Measurements from ENCODE around the gene NKTR.
"Not testable (repeated sequence)": the region's sequence is repeated elsewhere in the genome, so short reads cannot be mapped to it uniquely, and the experiment has no call there.

Gene NKTR

DNA sequence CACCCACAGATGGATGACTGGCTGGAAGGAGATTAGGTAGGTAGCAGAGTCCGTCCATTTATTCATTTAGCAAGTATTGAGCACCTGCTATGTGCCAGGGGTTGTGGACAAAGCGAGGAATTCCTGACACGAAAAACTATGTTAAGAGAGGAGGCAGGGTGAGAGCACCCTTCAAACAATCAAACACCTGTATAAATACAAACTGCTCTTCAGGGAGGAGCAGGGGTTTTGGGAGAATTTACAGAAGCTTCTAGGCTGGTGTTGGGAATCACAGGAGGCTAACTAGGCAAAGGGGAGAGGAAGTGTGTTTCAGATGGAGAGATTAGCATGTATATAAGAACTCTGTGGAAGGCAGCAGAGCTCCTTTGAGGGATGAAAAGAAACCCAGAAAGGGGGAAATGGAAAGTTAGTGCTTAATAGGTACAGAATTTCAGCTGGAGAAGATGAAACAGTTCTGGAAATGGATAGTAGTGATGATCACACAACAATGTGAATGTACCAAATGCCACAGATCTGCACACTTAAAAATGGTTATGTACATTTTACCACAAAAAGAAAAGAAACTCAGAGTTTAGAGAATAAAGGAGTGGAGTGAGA, 17.9 kb upstream of the NKTR start:
- Mint-ChIP-seq H3K36me3 (ENCODE audit: low read depth) (peaks cover 21% of the 10 kb centered on the region), H3K4me1 (ENCODE audit: low read depth) (peaks cover 39% of the 10 kb centered on the region), H3K27ac (peak overlapping the region; percentile 88), H3K9me3 (no peaks in the 10 kb centered on the region), H3K27me3 (ENCODE audit: low read depth) (no peaks in the 10 kb centered on the region), H3K4me3 (peak overlapping the region; percentile 88)

DNA sequence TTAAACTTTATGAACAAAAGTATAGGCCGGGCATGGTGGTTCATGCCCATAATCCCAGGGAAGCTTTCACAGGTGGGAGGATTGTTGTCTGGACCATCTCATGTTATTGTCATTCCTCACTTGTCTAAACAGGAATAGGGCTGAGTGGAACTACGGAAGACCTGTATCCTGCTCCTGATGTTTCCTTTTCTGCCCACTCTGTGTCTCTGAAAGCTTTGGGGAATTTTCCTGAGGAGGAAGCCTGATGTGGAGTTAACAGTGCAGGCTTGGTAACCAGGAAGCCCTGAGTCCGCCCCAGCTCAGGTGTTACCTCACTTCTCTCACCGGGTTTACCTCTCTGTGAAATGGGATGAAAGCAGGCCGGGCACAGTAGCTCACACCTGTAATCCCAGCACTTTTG, 11.9 kb upstream of the NKTR start:
- H3K9me3 Mint-ChIP-seq, result no peaks in the 10 kb centered on the region
- peaks cover 19% of the 10 kb centered on the region for H3K36me3 Mint-ChIP-seq (ENCODE audit: low read depth)
- no peak overlapping the region for H3K4me3 Mint-ChIP-seq
- H3K27ac Mint-ChIP-seq, result no peak overlapping the region
- H3K27me3 Mint-ChIP-seq (ENCODE audit: low read depth), result no peaks in the 10 kb centered on the region
- H3K4me1 Mint-ChIP-seq (ENCODE audit: low read depth), result peaks cover 34% of the 10 kb centered on the region

DNA sequence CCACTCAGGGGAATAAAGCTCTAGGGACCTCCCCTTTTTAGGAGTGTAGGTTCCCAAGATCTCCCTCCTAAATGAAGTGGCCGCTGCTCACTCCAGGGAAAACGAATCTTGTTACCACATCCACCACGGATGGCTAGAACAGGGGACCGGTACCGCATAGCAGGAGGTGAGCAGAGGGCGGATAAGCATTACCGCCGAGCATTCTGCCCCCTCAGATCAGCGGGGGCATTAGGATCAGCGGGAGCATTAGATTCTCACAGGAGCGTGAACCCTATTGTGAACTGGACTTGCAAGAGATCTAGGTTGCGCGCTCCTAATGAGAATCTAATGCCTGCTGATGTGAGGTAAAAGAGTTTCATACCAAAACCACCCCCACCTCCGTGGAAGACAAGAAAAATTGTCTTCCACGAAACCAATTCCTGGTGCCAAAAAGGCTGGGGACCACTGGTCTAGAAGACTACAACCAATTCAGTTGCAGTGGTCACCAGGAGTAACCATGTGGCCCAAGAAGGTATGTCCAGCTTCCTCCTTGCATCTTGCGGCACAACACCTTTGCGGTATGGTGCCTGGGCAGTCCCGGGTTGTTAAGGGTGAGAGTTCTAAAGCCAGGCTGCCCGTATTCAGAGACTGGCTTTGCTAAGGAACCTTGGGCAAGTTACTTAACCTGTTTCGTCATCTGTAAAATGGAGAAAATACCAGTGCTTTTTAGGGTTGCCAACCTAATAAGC, 10.9 kb upstream of the NKTR start:
- Mint-ChIP-seq H3K27ac (peak overlapping the region; percentile 100), H3K36me3 (ENCODE audit: low read depth) (peaks cover 27% of the 10 kb centered on the region), H3K4me1 (ENCODE audit: low read depth) (peaks cover 39% of the 10 kb centered on the region), H3K27me3 (ENCODE audit: low read depth) (no peaks in the 10 kb centered on the region), H3K9me3 (no peaks in the 10 kb centered on the region), H3K4me3 (peak overlapping the region; percentile 99)

DNA sequence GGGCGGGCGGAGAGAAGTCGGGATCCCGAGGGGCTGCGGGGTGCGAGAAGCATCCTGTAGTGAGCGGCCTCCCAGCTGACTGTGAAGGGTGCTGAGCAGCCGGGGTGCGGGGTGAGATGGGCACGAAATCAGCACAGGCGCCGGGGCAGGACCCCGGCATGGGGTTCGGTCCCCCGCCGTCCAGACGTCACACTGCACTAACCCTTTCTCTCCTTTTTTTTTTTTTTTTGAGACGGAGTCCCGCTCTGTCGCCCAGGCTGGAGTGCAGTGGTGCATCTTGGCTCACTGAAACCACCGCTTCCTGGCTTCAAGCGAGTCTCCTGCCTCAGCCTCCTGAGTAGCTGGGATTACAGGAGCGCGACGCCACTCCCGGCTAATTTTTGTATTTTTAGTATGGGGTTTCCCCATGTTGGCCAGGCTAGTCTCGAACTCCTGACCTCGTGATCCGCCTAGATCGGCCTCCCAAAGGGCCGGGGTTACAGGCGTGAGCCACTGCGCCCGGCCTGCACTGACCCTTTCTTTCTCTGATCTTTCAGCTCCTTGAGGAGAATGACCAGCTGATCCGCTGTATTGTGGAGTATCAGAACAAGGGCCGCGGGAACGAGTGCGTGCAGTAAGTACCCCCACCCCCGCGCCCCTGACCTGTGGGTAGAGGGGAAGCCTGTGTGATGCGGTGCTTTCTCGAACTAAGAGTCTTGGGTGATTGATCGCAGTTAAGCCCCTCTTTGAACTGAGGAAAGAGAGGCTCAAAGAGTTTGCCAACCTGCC, 9.3 kb upstream of the NKTR start:
- Mint-ChIP-seq H3K4me3 (peak overlapping the region; percentile 99), H3K9me3 (no peaks in the 10 kb centered on the region), H3K27ac (peak overlapping the region; percentile 100), H3K36me3 (ENCODE audit: low read depth) (peaks cover 26% of the 10 kb centered on the region), H3K27me3 (ENCODE audit: low read depth) (no peaks in the 10 kb centered on the region), H3K4me1 (ENCODE audit: low read depth) (peaks cover 31% of the 10 kb centered on the region)

DNA sequence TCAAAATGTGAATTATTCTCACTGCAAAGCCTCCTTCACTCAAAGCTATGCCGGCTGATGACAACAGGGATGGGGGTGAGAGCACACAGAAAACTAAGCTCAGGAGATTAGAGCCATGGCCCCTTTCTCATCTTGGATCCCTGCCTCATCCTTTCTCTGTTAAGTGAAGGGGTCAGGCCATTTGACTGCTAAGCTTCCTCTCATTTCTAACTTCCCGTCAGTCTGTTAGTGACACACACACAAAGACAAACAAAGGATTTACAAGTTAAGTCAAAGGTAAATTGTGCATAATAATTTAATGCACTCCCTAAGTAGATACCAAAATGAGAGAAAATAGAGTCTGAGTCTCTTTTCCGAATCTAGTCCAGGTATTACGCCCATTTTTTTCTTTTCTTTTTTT, 8.7 kb upstream of the NKTR start:
- peak overlapping the region; percentile 77 for H3K27ac Mint-ChIP-seq
- H3K27me3 Mint-ChIP-seq (ENCODE audit: low read depth), result no peaks in the 10 kb centered on the region
- no peaks in the 10 kb centered on the region for H3K9me3 Mint-ChIP-seq
- peaks cover 25% of the 10 kb centered on the region for H3K36me3 Mint-ChIP-seq (ENCODE audit: low read depth)
- H3K4me1 Mint-ChIP-seq (ENCODE audit: low read depth), result peaks cover 30% of the 10 kb centered on the region
- peak overlapping the region; percentile 99 for H3K4me3 Mint-ChIP-seq

DNA sequence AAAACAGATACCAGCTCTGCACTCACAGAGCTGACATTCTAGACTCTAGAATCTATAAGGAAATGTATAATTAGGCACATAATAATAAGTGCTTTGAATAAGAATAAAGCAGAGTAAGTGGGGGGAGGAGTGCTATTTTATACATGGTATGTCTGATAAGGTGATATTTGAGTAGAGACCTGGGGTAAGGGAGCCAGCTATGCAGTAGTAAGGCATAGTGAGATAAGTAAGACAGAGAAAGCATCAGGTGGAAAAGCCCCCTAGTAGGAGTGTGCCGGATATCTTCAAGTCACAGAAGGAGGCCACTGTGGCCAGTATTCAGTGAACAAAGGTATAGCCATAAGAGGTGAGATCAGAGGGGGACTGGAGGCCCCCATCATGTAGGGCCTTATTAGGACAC, 6.9 kb upstream of the NKTR start:
- Mint-ChIP-seq H3K9me3 (no peaks in the 10 kb centered on the region), H3K4me1 (ENCODE audit: low read depth) (peaks cover 30% of the 10 kb centered on the region), H3K27me3 (ENCODE audit: low read depth) (no peaks in the 10 kb centered on the region), H3K4me3 (no peak overlapping the region), H3K27ac (no peak overlapping the region), H3K36me3 (ENCODE audit: low read depth) (peaks cover 30% of the 10 kb centered on the region)

DNA sequence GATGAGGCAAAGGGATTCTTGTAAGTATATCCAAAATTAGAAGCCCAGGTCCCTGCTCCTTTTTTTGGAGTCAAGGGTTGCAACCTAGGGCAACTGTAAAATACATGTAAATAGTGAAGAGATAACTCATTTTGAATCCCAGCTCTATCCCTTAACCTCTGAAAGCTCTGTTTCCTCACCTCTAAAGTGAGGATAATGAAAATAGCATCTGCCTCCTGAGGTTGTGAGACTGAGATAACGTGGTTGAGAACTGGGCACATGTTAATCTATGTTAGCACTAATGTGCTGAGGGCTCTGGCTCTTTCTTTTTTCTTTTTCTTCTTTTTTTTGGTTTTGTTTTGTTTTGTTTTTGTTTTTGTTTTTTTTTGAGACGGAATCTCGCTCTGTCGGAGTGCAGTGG, 4.8 kb upstream of the NKTR start:
- Mint-ChIP-seq H3K27me3 (ENCODE audit: low read depth) (no peaks in the 10 kb centered on the region), H3K4me3 (no peak overlapping the region), H3K4me1 (ENCODE audit: low read depth) (peaks cover 29% of the 10 kb centered on the region), H3K27ac (no peak overlapping the region), H3K36me3 (ENCODE audit: low read depth) (peaks cover 30% of the 10 kb centered on the region), H3K9me3 (no peaks in the 10 kb centered on the region)

DNA sequence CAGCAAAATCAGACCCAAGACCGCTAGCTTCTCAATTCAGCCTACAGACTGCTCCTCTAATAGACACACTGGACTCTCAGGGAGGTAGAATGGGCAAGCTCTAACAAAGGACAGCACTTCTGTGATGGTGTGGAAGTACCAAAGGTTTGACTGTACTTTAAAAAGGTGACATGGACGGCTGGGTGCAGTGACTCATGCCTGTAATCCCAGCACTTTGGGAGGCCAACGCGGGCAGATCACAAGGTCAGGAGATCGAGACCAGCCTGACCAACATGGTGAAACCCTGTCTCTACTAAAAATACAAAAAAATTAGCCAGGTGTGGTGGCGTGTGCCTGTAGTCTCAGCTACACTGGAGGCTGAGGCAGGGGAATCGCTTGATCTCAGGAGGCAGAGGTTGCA, 3.4 kb upstream of the NKTR start:
- H3K4me1 Mint-ChIP-seq (ENCODE audit: low read depth), result peaks cover 29% of the 10 kb centered on the region
- H3K27ac Mint-ChIP-seq; H3K27me3 Mint-ChIP-seq (ENCODE audit: low read depth); H3K4me3 Mint-ChIP-seq; H3K9me3 Mint-ChIP-seq: not testable (repeated sequence)
- H3K36me3 Mint-ChIP-seq (ENCODE audit: low read depth), result peaks cover 26% of the 10 kb centered on the region

DNA sequence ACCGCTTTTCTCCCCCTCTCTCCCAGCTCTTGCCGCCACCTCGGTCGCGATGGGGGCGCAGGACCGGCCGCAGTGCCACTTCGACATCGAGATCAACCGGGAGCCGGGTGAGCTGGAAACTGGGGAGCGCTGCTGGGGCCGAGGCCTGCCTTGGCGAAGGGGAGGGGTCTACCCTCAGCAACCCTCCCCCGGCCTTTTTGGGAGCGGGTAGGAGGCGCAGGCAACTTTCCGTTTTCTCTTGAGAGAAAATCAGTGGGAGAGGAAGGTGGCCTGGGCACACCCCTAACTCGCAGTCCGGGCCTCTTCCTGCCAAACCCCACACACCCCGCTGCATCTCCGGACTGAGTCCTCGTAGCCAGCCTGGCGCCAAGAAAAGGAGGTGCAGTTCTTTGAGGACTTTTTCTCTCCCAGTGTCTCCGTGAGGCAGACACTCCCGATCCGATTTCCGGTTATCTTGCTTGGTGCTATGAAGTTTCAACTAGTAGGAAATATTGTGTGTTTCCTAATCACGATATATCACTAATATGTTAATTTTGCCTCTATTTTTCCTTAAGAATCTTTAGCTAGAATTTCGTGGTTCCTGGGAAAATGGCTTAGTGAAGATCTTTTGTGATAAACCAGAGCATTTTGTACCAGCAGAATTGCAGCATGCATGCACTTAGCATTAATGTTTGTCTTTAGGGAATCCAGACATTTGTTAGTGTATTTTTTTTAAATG, 631 bp downstream of the NKTR start:
- Mint-ChIP-seq H3K27ac (peak overlapping the region; percentile 83), H3K4me3 (peak overlapping the region; percentile 91), H3K36me3 (ENCODE audit: low read depth) (peaks cover 23% of the 10 kb centered on the region), H3K9me3 (peaks cover 5% of the 10 kb centered on the region), H3K27me3 (ENCODE audit: low read depth) (no peaks in the 10 kb centered on the region), H3K4me1 (ENCODE audit: low read depth) (peaks cover 33% of the 10 kb centered on the region)

DNA sequence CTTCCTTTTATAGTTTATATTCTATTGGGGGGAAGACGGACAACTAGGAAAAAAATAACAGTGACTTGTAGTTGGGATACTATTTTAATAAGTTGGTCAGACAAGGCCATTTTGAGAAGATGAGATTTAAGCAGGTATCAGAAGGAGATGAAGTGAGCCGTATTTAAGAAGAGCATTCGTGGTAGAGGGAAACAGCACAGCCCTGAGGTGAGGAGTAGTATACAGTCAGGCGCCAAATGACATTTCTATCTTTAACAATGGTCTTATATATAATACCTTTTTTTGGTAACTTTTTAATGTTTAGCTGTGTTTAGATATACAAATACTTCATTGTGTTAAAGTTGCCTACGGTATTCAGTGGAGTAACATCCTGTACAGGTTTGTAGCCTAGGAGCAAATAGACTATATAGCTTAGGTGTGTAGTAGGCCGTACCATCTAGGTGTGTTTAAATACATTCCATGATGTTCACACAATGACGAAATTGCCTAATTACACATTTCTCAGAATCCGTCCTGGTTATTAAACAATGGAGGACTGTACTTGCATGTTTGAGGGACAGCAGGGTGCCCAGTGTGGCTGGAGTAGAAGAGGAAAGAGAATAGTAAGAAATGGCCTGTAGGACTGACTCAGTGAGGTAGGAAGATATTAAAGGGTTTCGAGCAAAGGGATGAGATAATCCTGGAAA, 1.6 kb downstream of the NKTR start:
- Mint-ChIP-seq H3K27me3 (ENCODE audit: low read depth) (no peaks in the 10 kb centered on the region), H3K27ac (peak overlapping the region; percentile 83), H3K9me3 (peaks cover 5% of the 10 kb centered on the region), H3K36me3 (ENCODE audit: low read depth) (peaks cover 23% of the 10 kb centered on the region), H3K4me1 (ENCODE audit: low read depth) (peaks cover 34% of the 10 kb centered on the region), H3K4me3 (peak overlapping the region; percentile 91)

DNA sequence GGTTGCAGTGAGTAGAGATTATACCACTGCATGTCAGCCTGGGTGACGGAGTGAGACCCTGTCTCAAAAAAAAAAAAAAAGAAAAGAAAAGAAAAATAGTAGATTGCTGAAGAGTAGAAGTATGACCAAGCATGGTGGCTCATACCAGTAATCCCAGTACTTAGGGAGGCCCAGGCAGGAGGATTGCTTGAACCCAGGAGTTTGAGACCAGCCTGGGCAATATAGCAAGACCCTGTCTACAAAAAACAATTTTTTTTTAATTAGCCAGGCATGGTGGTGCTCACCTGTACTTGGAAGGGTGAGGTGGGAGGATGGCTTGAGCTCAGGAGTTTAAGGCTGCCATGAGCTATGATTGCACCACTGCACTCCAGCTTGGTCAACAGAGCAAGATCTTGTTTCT, 2.5 kb downstream of the NKTR start:
- H3K9me3 Mint-ChIP-seq, result peaks cover 5% of the 10 kb centered on the region
- H3K36me3 Mint-ChIP-seq (ENCODE audit: low read depth), result peaks cover 25% of the 10 kb centered on the region
- H3K27me3 Mint-ChIP-seq (ENCODE audit: low read depth), result no peaks in the 10 kb centered on the region
- no peak overlapping the region for H3K27ac Mint-ChIP-seq
- peaks cover 34% of the 10 kb centered on the region for H3K4me1 Mint-ChIP-seq (ENCODE audit: low read depth)
- H3K4me3 Mint-ChIP-seq, result no peak overlapping the region

DNA sequence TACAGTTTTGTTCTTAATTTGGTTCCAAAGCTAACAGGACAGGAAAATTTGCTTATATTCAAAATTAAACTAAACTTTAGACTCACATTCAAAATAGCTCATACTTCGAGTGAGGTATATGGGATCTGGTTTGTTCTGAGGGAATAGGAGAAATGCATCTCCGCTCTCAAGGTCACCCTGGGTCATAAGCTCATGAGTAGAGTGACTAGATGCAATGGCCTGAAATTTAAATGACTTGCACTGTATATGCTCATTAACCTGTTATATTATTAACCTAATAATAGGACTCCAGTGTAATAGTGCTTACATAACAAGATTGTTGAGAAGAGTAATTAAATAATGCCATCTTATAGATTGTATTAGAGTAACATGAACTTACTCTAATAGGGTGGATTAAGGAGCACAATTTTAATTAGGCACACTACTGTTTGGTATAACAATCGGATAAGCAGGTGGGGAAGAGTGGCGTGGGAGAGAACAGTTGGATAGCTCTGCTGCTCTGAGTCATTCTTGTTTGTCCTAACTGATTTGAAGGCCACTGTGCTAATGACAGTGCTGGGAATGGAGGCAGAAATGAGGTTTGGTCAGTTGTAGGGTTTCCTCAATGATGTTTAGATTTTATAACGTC, 5.2 kb downstream of the NKTR start:
- Mint-ChIP-seq H3K9me3 (peaks cover 5% of the 10 kb centered on the region), H3K27ac (no peak overlapping the region), H3K4me1 (ENCODE audit: low read depth) (peaks cover 42% of the 10 kb centered on the region), H3K4me3 (no peak overlapping the region), H3K36me3 (ENCODE audit: low read depth) (peaks cover 34% of the 10 kb centered on the region), H3K27me3 (ENCODE audit: low read depth) (no peaks in the 10 kb centered on the region)

DNA sequence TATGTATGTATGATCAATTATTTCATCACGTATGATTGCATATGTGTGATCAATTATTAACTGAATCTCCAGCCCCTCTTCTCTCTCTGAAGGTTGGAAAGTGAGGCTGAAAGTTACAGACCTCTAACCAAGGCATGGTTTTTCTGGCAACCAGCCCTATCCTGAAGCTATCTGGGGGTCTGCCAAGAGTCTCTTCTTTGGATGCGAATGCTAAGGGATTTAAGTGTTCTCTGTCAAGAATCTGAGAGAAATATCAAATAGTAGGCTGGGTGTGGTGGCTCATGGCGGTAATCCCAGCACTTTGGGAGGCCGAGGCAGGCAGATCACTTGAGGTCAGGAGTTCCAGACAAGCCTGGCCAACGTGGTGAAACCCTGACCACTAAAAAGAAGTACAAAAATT, 8.1 kb downstream of the NKTR start:
- peaks cover 43% of the 10 kb centered on the region for H3K4me1 Mint-ChIP-seq (ENCODE audit: low read depth)
- no peak overlapping the region for H3K27ac Mint-ChIP-seq
- H3K27me3 Mint-ChIP-seq (ENCODE audit: low read depth), result no peaks in the 10 kb centered on the region
- H3K9me3 Mint-ChIP-seq, result peaks cover 5% of the 10 kb centered on the region
- no peak overlapping the region for H3K4me3 Mint-ChIP-seq
- peaks cover 37% of the 10 kb centered on the region for H3K36me3 Mint-ChIP-seq (ENCODE audit: low read depth)

DNA sequence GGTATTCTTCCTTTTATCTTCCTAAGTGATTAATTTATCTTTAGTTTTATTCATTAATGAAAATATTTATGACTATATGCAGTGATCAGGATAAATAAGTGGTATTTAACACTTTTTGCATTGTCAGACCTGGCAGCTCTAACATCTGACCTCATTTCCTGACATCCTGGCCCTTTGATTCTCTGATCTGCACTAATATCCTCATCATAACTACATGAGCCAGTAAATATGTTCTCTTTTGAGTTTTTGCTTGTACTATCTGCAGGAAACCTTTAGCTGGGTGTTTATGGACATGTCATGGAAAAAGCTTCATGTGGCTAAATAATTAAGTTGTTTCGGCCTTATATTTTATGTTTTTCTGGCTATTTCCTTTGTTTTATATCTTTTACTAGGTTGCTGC, 10.5 kb downstream of the NKTR start:
- no peaks in the 10 kb centered on the region for H3K9me3 Mint-ChIP-seq
- no peaks in the 10 kb centered on the region for H3K27me3 Mint-ChIP-seq (ENCODE audit: low read depth)
- H3K36me3 Mint-ChIP-seq (ENCODE audit: low read depth), result peaks cover 22% of the 10 kb centered on the region
- peak overlapping the region; percentile 68 for H3K27ac Mint-ChIP-seq
- peaks cover 36% of the 10 kb centered on the region for H3K4me1 Mint-ChIP-seq (ENCODE audit: low read depth)
- H3K4me3 Mint-ChIP-seq, result no peak overlapping the region

Measured in T-helper 1 cell treated with Interleukin-12 subunit alpha and Interleukin-12 subunit beta and Interleukin-4 antibody, amounts not matched to agents 30 μg/mL and 1 μg/mL, for 36 hours (primary cell).